PC-3 (cell line): ENCODE data around the gene ZSWIM1. TPM values are rescaled to one million over a fixed set of nuclear protein-coding genes. Genes with fewer than 3 reads are reported as not detected.

Experiments
- ATAC-seq: fragments of 200-7000 bp; cut with Tn5 transposase; 2 replicates; pipeline ENCODE4 v1.9.1; 2020; ENCODE audit warnings: mild to moderate bottlenecking, moderate library complexity
- BruUV-seq: library from RNA; stranded (reverse); fragments of 400-500 nt; replicated peaks from 2 replicates; lab custom pipeline; 2021; lab: Mats Ljungman, UMichigan
- CTCF ChIA-PET: fragments of 300-600 bp; sonication (Branson Sonifier 250); formaldehyde crosslinking; loops from one replicate; lab custom pipeline; 2022; ENCODE audit warnings: antibody characterized with exemption; lab: Charles Lee
- POLR2A ChIA-PET: fragments of 300-600 bp; sonication (Branson Sonifier 250); formaldehyde crosslinking; loops from one replicate; lab custom pipeline; 2022; ENCODE audit warnings: antibody characterized with exemption; ENCODE audit not compliant: unreplicated experiment; lab: Charles Lee
- DNase-seq: peaks from one replicate; pipeline ENCODE4 v3.0.0-alpha.2; 2015
- H2AFZ ChIP-seq: fragments of 300-600 bp; sonication (generic); 2 replicates; pipeline ENCODE4 v1.6.0; 2016; ENCODE audit warnings: antibody characterized with exemption, low read length
- H3F3A ChIP-seq: fragments of 300-600 bp; sonication (generic); one replicate; pipeline ENCODE4 v1.6.0; 2017; ENCODE audit warnings: antibody characterized with exemption, low read length, control low read depth, mild to moderate bottlenecking; ENCODE audit not compliant: unreplicated experiment
- H3K27ac ChIP-seq: fragments of 300-600 bp; sonication (generic); 2 replicates; pipeline ENCODE4 v1.5.1; 2016; ENCODE audit warnings: mild to moderate bottlenecking, low read length
- H3K27me3 ChIP-seq: fragments of 300-600 bp; sonication (generic); 2 replicates; pipeline ENCODE4 v1.6.1; 2016; ENCODE audit warnings: low read length, mixed read lengths
- H3K36me3 ChIP-seq: fragments of 300-600 bp; sonication (generic); 2 replicates; pipeline ENCODE4 v1.6.1; 2016; ENCODE audit warnings: low read depth, mixed run types, low read length, mixed read lengths
- H3K4me1 ChIP-seq: fragments of 300-600 bp; sonication (generic); 2 replicates; pipeline ENCODE4 v1.5.1; 2016; ENCODE audit warnings: low read length; ENCODE audit not compliant: insufficient read depth
- H3K4me2 ChIP-seq: fragments of 300-600 bp; sonication (generic); 2 replicates; pipeline ENCODE4 v1.6.0; 2016; ENCODE audit warnings: low read length
- H3K4me3 ChIP-seq: fragments of 300-600 bp; sonication (generic); 2 replicates; pipeline ENCODE4 v1.5.1; 2016; ENCODE audit warnings: mild to moderate bottlenecking, low read length, mixed read lengths
- H3K79me2 ChIP-seq: fragments of 300-600 bp; sonication (generic); 2 replicates; pipeline ENCODE4 v1.6.1; 2017; ENCODE audit warnings: low read length, mixed read lengths
- H3K9ac ChIP-seq: fragments of 300-600 bp; sonication (generic); 2 replicates; pipeline ENCODE4 v1.6.0; 2016; ENCODE audit warnings: mild to moderate bottlenecking, low read length
- H3K9me2 ChIP-seq: fragments of 300-600 bp; sonication (generic); replicated peaks from 2 replicates; pipeline ENCODE4 v1.6.1; 2016; ENCODE audit warnings: mixed run types, low read length, mixed read lengths
- H3K9me3 ChIP-seq: fragments of 300-600 bp; sonication (generic); 2 replicates; pipeline ENCODE4 v1.6.1; 2016; ENCODE audit warnings: low read length, mixed read lengths
- H4K20me1 ChIP-seq: fragments of 300-600 bp; sonication (generic); 2 replicates; pipeline ENCODE4 v1.6.1; 2016; ENCODE audit warnings: low read length, mixed read lengths
- CTCF ChIP-seq: fragments of 300-600 bp; sonication (generic); conservative IDR thresholded peaks from 2 replicates; pipeline ENCODE4 v1.5.1; 2017; ENCODE audit warnings: antibody characterized with exemption, low read depth, mild to moderate bottlenecking, low read length
- EZH2 ChIP-seq: fragments of 300-600 bp; sonication (generic); IDR thresholded peaks from one replicate; pipeline ENCODE4 v1.6.1; 2017; ENCODE audit warnings: antibody characterized with exemption, mild to moderate bottlenecking, low read length; ENCODE audit not compliant: unreplicated experiment
- EZH2phosphoT487 ChIP-seq: fragments of 300-600 bp; sonication (generic); IDR thresholded peaks from 2 replicates; pipeline ENCODE4 v1.6.1; 2018; ENCODE audit warnings: mild to moderate bottlenecking, antibody characterized with exemption, low read length, borderline replicate concordance
- intact Hi-C: fragments of 100-400 bp; cut with micrococcal nuclease; formaldehyde crosslinking; loops from 2 replicates; pipeline ENCODE4 v1.9.0; 2023
- total RNA-seq: library from RNA; depleted of rRNA; stranded (reverse); fragments of >200 nt; gene quantifications from 2 replicates; pipeline ENCODE4 v1.2.3, GENCODE V29; 2014

The ZSWIM1 gene
- total RNA-seq, 1 experiment from 2014 or later: 16.3 TPM

- no peak overlapping the region for H3K4me3 ChIP-seq
- intact Hi-C loops: no loop called here
- no peak overlapping the region for H3K4me2 ChIP-seq
- H3K4me1 ChIP-seq: peaks cover 22% of the 10 kb centered on the region
- TF ChIP-seq CTCF: no peak
- TF ChIP-seq EZH2phosphoT487: no peak
- TF ChIP-seq EZH2: no peak
- CTCF ChIA-PET: no interaction called here
- H3K79me2 ChIP-seq: peaks cover 43% of the 10 kb centered on the region
- no peak overlapping the region for H2AFZ ChIP-seq
- H3K9ac ChIP-seq: no peak overlapping the region
- no peaks in the 10 kb centered on the region for H3K9me2 ChIP-seq
- no peaks in the 10 kb centered on the region for H3F3A ChIP-seq
- no peak for ATAC-seq
- DNase-seq: no peak
- no TSS peak for BruUV-seq
- no peak overlapping the region for H3K27ac ChIP-seq
- POLR2A ChIA-PET: no interaction called here
- H3K36me3 ChIP-seq: peaks cover 14% of the 10 kb centered on the region
- no peaks in the 10 kb centered on the region for H3K9me3 ChIP-seq
- H3K27me3 ChIP-seq: no peaks in the 10 kb centered on the region
- H4K20me1 ChIP-seq: no peaks in the 10 kb centered on the region
Observed at GRCh38 chr20:45883100-45883469, 2.1 kb downstream of the ZSWIM1 start.

- no peaks in the 10 kb centered on the region for H4K20me1 ChIP-seq
- peaks cover 27% of the 10 kb centered on the region for H3K4me1 ChIP-seq
- intact Hi-C loops: no loop called here
- no peaks in the 10 kb centered on the region for H3K27me3 ChIP-seq
- H3K9ac ChIP-seq: no peak overlapping the region
- H3K36me3 ChIP-seq: peaks cover 14% of the 10 kb centered on the region
- H3K4me2 ChIP-seq: no peak overlapping the region
- ChIA-PET POLR2A (no interaction called here), CTCF (no interaction called here)
- H3K4me3 ChIP-seq: no peak overlapping the region
- H3K79me2 ChIP-seq: peaks cover 40% of the 10 kb centered on the region
- TF ChIP-seq EZH2: no peak
- no peak for TF ChIP-seq EZH2phosphoT487
- no peak for TF ChIP-seq CTCF
- H3K9me2 ChIP-seq: no peaks in the 10 kb centered on the region
- no peak overlapping the region for H2AFZ ChIP-seq
- H3F3A ChIP-seq: no peaks in the 10 kb centered on the region
- DNase-seq: no peak
- BruUV-seq: no TSS peak
- H3K27ac ChIP-seq: no peak overlapping the region
- no peak for ATAC-seq
- no peaks in the 10 kb centered on the region for H3K9me3 ChIP-seq
Observed at GRCh38 chr20:45886590-45887345, 5.7 kb downstream of the ZSWIM1 start.

- H3K79me2 ChIP-seq: peaks cover 40% of the 10 kb centered on the region
- no TSS peak for BruUV-seq
- POLR2A ChIA-PET: no interaction called here
- TF ChIP-seq EZH2phosphoT487 (no peak), EZH2 (no peak)
- H3K9me3 ChIP-seq: no peaks in the 10 kb centered on the region
- CTCF ChIA-PET: no interaction called here
- no peaks in the 10 kb centered on the region for H3F3A ChIP-seq
- no peaks in the 10 kb centered on the region for H3K27me3 ChIP-seq
- H3K4me3 ChIP-seq: no peak within 1 kb of the TSS
- intact Hi-C loops: no loop called here
- no peaks in the 10 kb centered on the region for H4K20me1 ChIP-seq
- no peak within 1 kb of the TSS for H2AFZ ChIP-seq
- no peaks in the 10 kb centered on the region for H3K9me2 ChIP-seq
- no peak for DNase-seq
- no peak for ATAC-seq
- no peak within 1 kb of the TSS for H3K9ac ChIP-seq
- H3K27ac ChIP-seq: no peak within 1 kb of the TSS
- H3K4me1 ChIP-seq: peaks cover 29% of the 10 kb centered on the region
- peaks cover 14% of the 10 kb centered on the region for H3K36me3 ChIP-seq
- no peak within 1 kb of the TSS for H3K4me2 ChIP-seq
Observed at GRCh38 chr20:45887346-45887715, 6.3 kb downstream of the ZSWIM1 start, which contains the start of gene SPATA25. Gene SPATA25 (minus strand): TSS chr20:45887622. CDS start chr20:45887590, 32 bp downstream.
